K562 (cell line): ENCODE results near the gene FASN. TPM values are rescaled to one million over a fixed set of nuclear protein-coding genes. Genes with fewer than 3 reads are reported as not detected.

Experiments used
- ATAC-seq: fragments of 200-7000 bp; cut with Tn5 transposase; 3 replicates; pipeline ENCODE4 v1.9.1; 2020; ENCODE audit warnings: moderate library complexity
- BruUV-seq: library from RNA; stranded (reverse); fragments of 400-500 nt; replicated peaks from 2 replicates; lab custom pipeline; 2021; lab: Mats Ljungman, UMichigan
- CTCF ChIA-PET: fragments of 300-600 bp; formaldehyde crosslinking; extraction: SDS; loops from one replicate; lab custom pipeline; 2021; ENCODE audit warnings: low intra/inter-chr PET ratio; lab: Yijun Ruan, JAX
- POLR2A ChIA-PET: fragments of 300-600, 350-650 bp; sonication (Branson Sonifier 250); formaldehyde crosslinking; extraction: SDS; loops from one replicate; lab custom pipeline; 2021; ENCODE audit warnings: antibody characterized with exemption, inconsistent platforms; lab: Yijun Ruan, JAX
- DNase-seq, 4 experiments: peaks; one replicate each; pipeline versions ENCODE4 v3.0.0 to v3.0.0-alpha.2; 2011 to 2018; ENCODE audit warnings: low spot score in 3 of 4, mixed read lengths in 3 of 4; ENCODE audit errors: extremely low read depth in 1 of 4
- FAIRE-seq: peaks from 2 replicates; lab custom pipeline; 2011; peaks lifted over from hg19 to GRCh38; lab: Jason Lieb, UNC
- H2AFZ ChIP-seq: 2 replicates; pipeline ENCODE4 v1.6.0; 2011; ENCODE audit warnings: low read depth, low read length, control low read depth, inconsistent platforms
- H3K27ac ChIP-seq: fragments of 200-600 bp; 3 replicates; pipeline ENCODE4 v1.8.0; 2011; ENCODE audit warnings: low read depth, mild to moderate bottlenecking, control low read depth, inconsistent platforms, low read length, moderate library complexity, mixed read lengths; ENCODE audit errors: extremely low read depth
- H3K27me3 ChIP-seq, 2 experiments: fragments of 300-600 bp in 1 of 2; 2 replicates in 1 of 2; 3 replicates in 1 of 2; pipeline versions ENCODE4 v1.6.0 to v1.8.0; 2011; ENCODE audit warnings: inconsistent platforms in 2 of 2, low read length in 2 of 2, mild to moderate bottlenecking in 1 of 2, mixed read lengths in 1 of 2, moderate library complexity in 1 of 2; ENCODE audit not compliant: control insufficient read depth in 2 of 2, insufficient read depth in 2 of 2
- H3K36me3 ChIP-seq: fragments of 300-600 bp; 3 replicates; pipeline ENCODE4 v1.8.0; 2011; ENCODE audit warnings: mild to moderate bottlenecking, low read length, inconsistent platforms; ENCODE audit not compliant: control insufficient read depth, insufficient read depth
- H3K4me1 ChIP-seq, 2 experiments: fragments of 200-600 bp in 1 of 2; replicated peaks in 1 of 2; 2 replicates in 1 of 2; 3 replicates in 1 of 2; pipeline versions ENCODE4 v1.5.1 to v1.8.0; 2011; ENCODE audit warnings: inconsistent platforms in 2 of 2, low read length in 2 of 2, mild to moderate bottlenecking in 1 of 2, mixed read lengths in 1 of 2, moderate library complexity in 1 of 2; ENCODE audit not compliant: control insufficient read depth in 2 of 2, insufficient read depth in 2 of 2
- H3K4me2 ChIP-seq: 2 replicates; pipeline ENCODE4 v1.6.1; 2011; ENCODE audit warnings: low read length, control low read depth, inconsistent platforms, mixed read lengths; ENCODE audit not compliant: insufficient read depth
- H3K4me3 ChIP-seq: fragments of 200-600 bp; sonication (generic), shearing (Covaris generic); 2 replicates; pipeline ENCODE4 v1.5.1; 2016; ENCODE audit warnings: control low read depth, inconsistent platforms
- H3K79me2 ChIP-seq: fragments of 200-600 bp; 3 replicates; pipeline ENCODE4 v1.8.0; 2011; ENCODE audit warnings: low read length, inconsistent platforms; ENCODE audit not compliant: control insufficient read depth, insufficient read depth
- H3K9ac ChIP-seq, 2 experiments: 2 replicates each; pipeline versions ENCODE4 v1.6.0 to v1.6.1; 2011; ENCODE audit warnings: low read depth in 2 of 2, low read length in 2 of 2, control low read depth in 1 of 2, inconsistent platforms in 1 of 2, mild to moderate bottlenecking in 1 of 2, mixed read lengths in 1 of 2; ENCODE audit not compliant: insufficient read depth in 1 of 2
- H3K9me1 ChIP-seq: one replicate; pipeline ENCODE4 v1.6.0; 2011; ENCODE audit warnings: inconsistent platforms, mild to moderate bottlenecking, low read length, moderate library complexity; ENCODE audit not compliant: control insufficient read depth, insufficient read depth
- H3K9me3 ChIP-seq: replicated peaks from 2 replicates; pipeline ENCODE4 v1.5.1; 2011; ENCODE audit warnings: low read depth, low read length, inconsistent platforms; ENCODE audit not compliant: control insufficient read depth, insufficient read depth
- H4K20me1 ChIP-seq: replicated peaks from 2 replicates; pipeline ENCODE4 v1.6.1; 2011; ENCODE audit warnings: low read length, inconsistent platforms, mixed read lengths; ENCODE audit not compliant: control insufficient read depth, insufficient read depth
- ARHGAP35 ChIP-seq: fragments of 450-650 bp; IDR thresholded peaks from 2 replicates; pipeline ENCODE4 v1.6.1; 2018; ENCODE audit not compliant: partially characterized antibody
- ATF1 ChIP-seq, 2 experiments: fragments of 450-650 bp in 1 of 2; IDR thresholded peaks; 2 replicates each; pipeline ENCODE4 v1.6.1; 2016; ENCODE audit warnings: missing compliant biosample characterization in 1 of 2, missing genetic modification characterization in 1 of 2
- ERF ChIP-seq: fragments of 450-650 bp; formaldehyde crosslinking; IDR thresholded peaks from 2 replicates; pipeline ENCODE4 v1.4.0; 2020; ENCODE audit warnings: mild to moderate bottlenecking, mixed read lengths
- FOSL1 ChIP-seq: fragments of 200-800 bp; sonication (Bioruptor generic); conservative IDR thresholded peaks from 2 replicates; pipeline ENCODE4 v1.6.1; 2016; ENCODE audit warnings: missing genetic modification characterization, missing compliant biosample characterization
- GABPA ChIP-seq: fragments of 200-800 bp; sonication (Bioruptor generic); conservative IDR thresholded peaks from 2 replicates; pipeline ENCODE4 v1.6.1; 2016; ENCODE audit warnings: low read depth, missing genetic modification characterization, missing compliant biosample characterization
- TFAP4 ChIP-seq: sonication (generic); formaldehyde crosslinking; IDR thresholded peaks from 2 replicates; pipeline ENCODE4 v1.8.0; 2022; ENCODE audit warnings: missing genetic modification reagents, mild to moderate bottlenecking, moderate library complexity, borderline replicate concordance
- ZFX ChIP-seq: sonication (generic); formaldehyde crosslinking; IDR thresholded peaks from 2 replicates; pipeline ENCODE4 v1.8.0; 2022; ENCODE audit warnings: mild to moderate bottlenecking, missing genetic modification reagents, moderate library complexity
- WGBS: fragments of 100-300 bp; shearing (Covaris generic); methylation state at CpG from one replicate; pipeline ENCODE4 v1.1.6; 2016; ENCODE audit warnings: low coverage, mixed read lengths; ENCODE audit not compliant: insufficient coverage; ENCODE audit errors: missing lambda C conversion rate; 5-methylcytosine and 5-hydroxymethylcytosine counted together
- in situ Hi-C: fragments of 300-500 bp; cut with MboI; formaldehyde crosslinking; loops from 4 replicates; pipeline ENCODE4 v1.15.0; 2018; ENCODE audit warnings: inconsistent platforms, mixed read lengths
- intact Hi-C: fragments of 100-400 bp; cut with micrococcal nuclease; formaldehyde crosslinking; loops from 2 replicates; pipeline ENCODE4 v1.14.2; 2022
- polyA plus RNA-seq, 8 experiments: library from polyadenylated mRNA; depleted of rRNA in 4 of 8; stranded (reverse) in 5 of 8; unstranded in 3 of 8; fragments of >200 nt; fragmentation: Nextera tagmentation in 2 of 8; fragmentation: Illumina TruSeq in 1 of 8; extraction: Ambion mirVana in 2 of 8; extraction: Trizol in 1 of 8; gene quantifications; 2 replicates each; pipeline versions ENCODE4 v1.2.1 to v1.2.3, GENCODE V29; 2011 to 2014; ENCODE audit warnings: inconsistent platforms in 1 of 8, missing spikeins in 1 of 8
- total RNA-seq, 7 experiments: library from RNA; depleted of rRNA in 6 of 7; stranded (reverse); fragments of >200 nt in 6 of 7; fragmentation: Illumina TruSeq in 2 of 7; extraction: Trizol in 2 of 7; gene quantifications; 2 replicates each; pipeline versions ENCODE4 v1.2.1 to v1.2.3, GENCODE V29; 2011 to 2021; ENCODE audit warnings: low replicate concordance in 1 of 7

FASN gene
- total and polyA plus RNA-seq, 9 of the 15 experiments (the other 6 are each of a cell fraction or from before 2014, with no cell fraction given): 0.15 to 663 (median 49.9) TPM

GRCh38 chr17:82121660-82122629 is 23.9 kb upstream of the FASN start (continued):
- TF ChIP-seq TFAP4 (CRISPR knock-in tag): 0 out of 2 replicates have a peak, but pooled peaks have one; percentile 32
- peak; percentile 30; the same call in 1 of the 2 replicates for TF ChIP-seq GABPA (tag)
- TF ChIP-seq FOSL1 (tag): no peak
- TF ChIP-seq ATF1 (CRISPR knock-in tag; IDR thresholded peaks at IDR 0.05): no peak
- peak; percentile 47; the same call in 1 of the 2 replicates for TF ChIP-seq ATF1 (tag; IDR thresholded peaks at IDR 0.05)
- TF ChIP-seq ERF (CRISPR knock-in tag): no peak

GRCh38 chr17:82121246-82121645 is 23.2 kb upstream of the FASN start:
- Histone ChIP-seq H3K36me3 (peaks cover 7% of the 10 kb centered on the region; the same call in 2 of the 3 replicates), H3K4me1 (peaks cover 58 to 62% of the 10 kb centered on the region in 2 experiments), H3K4me3 (no peak overlapping the region), H3K79me2 (peaks cover 2% of the 10 kb centered on the region; the same call in 1 of the 3 replicates), H3K27me3 (no peaks in the 10 kb centered on the region; a peak in 1 of 5 replicates), H3K9me1 (peaks cover 13% of the 10 kb centered on the region), H3K9me3 (no peaks in the 10 kb centered on the region), H3K9ac (peak overlapping the region in 1 of 2 experiments; percentile 11; a peak in 2 of 4 replicates), H2AFZ (peak overlapping the region; percentile 52; the same call in 1 of the 2 replicates), H3K27ac (peak overlapping the region; percentile 42; the same call in 2 of the 3 replicates), H3K4me2 (no peak overlapping the region), H4K20me1 (no peaks in the 10 kb centered on the region; the same call in 1 of the 2 replicates)
- intact Hi-C loops (no loop called here), in situ Hi-C loops (no loop called here)
- TF ChIP-seq ARHGAP35: no peak
- peak; percentile 32; the same call in 1 of the 2 replicates for TF ChIP-seq ZFX (CRISPR knock-in tag)
- BruUV-seq: no TSS peak
- ChIA-PET POLR2A (interaction anchor here (0.7 to 1.2 kb wide), 5 partner anchors 8 to 139 kb away, joined by 3 to 4 read pairs (median 4); partner anchors contain the start of gene FASN), CTCF (no interaction called here)
- 64% methylated on average over 4 of the region's 4 CpGs for WGBS
- DNase-seq (no peak), ATAC-seq (peak; percentile 8; the same call in 1 of the 3 replicates), FAIRE-seq (no peak)
